DMS153 treated with DMSO at 0.1 percent for 48 hours (cell line): ENCODE results near the gene UNCX.

Source experiments
- DNase-seq: peaks from one replicate; lab custom pipeline; 2025; ENCODE audit not compliant: unreplicated experiment; lab: John Stamatoyannopoulos, UW

UNCX gene

DNA sequence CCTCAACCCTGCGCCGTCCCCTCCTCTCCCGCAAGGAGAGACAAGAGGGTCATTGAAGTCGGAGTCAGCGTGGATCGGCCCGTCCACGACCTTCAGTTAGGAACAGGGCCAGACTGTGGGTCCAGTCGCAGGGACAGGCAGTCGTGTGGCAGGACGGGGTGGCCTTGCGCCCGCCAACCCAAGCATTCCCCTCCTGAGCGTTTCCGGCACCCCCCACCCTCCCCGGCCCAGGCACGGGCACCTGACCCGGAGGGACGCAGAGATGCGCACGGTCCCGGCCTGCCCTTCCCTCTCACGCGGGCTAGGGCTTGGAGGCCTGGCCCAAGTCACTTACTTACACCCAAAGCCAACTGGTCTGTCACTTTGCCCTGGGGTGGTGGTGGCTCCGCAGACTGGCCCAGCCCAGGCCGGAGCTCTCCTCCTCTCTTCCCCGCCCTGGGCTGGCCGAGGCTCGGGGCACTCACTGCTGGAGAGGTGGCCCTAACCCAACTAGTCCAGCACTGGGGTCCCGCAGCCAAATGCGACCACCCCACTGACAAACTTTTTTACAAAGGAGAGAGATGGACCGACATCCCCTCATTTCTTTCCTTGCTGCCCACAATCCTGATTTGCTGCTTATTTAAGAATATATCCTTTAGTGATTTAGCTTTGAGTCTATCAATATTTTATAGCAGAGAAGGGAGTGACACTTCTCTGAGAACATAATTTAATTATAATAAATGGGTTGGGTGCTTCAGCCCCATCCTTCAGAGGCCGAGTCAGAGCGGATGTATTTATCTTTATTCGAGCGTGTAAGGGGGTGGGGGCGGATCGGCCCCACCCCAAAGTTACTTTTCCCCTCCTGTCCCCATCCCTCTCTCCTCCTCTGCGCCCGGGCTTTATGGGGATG lies 1.2 kb upstream of the UNCX start:
- DNase-seq = no peak

DNA sequence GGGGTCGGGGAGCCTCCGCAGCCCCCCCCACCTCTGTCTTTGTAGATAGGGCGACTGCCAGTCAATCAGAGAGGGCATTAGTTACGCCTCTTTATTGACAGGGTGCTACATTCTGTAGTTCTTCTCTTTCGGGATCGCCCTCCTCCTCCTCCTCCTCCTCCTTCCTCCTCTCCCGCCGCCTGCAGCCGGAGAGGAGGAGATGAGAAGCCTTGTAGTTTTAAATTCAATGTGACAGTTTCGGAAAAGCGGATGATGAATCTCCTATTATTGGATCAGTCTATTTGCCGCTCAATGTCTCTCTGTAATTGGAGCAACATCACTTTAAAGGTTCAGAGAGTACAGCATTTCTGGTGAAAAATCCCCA lies 587 bp upstream of the UNCX start:
- no peak for DNase-seq

- no peak for DNase-seq
Observed at GRCh38 chr7:1233333-1234048, 819 bp downstream of the UNCX start.

DNA sequence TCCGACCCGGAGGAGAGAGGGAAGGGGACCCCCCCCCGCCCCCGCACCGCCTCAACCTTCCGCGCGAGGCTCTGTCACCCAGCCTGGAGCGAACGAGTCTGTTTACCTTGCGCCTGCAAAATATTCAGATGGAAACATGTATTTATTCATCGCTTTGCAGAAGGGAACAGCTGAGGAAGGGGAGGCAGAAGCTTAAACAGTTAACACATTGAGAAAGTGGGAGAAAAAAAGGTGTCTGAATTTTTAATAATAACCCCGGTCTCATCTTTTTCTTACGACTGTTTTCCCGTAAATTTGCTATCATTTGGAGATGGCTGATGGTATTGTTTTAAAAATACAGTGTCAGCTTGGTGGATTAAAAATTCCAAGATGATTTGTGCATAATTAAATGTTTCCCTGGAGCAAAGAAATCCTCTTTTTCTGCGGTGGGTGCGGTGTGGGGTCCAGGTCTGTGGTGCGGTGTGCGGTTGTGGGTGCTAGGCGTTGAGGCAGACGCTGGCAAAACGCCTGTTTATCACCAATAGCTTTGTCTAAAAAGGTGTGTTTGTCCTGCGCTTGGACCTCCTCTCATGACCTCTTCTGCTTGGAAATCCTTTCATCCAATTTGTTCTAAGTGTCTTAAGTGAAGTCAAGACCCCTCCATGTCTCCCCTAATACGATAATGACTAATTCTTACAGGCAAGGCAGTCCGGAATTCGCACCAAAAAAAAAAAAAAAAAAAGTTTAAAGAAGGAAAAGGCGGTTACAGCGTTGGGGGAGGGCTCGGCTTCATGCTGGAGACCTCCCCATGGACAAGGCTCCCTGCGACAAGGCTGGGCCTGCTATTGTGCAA lies 1.6 kb downstream of the UNCX start:
- no peak for DNase-seq

DNA sequence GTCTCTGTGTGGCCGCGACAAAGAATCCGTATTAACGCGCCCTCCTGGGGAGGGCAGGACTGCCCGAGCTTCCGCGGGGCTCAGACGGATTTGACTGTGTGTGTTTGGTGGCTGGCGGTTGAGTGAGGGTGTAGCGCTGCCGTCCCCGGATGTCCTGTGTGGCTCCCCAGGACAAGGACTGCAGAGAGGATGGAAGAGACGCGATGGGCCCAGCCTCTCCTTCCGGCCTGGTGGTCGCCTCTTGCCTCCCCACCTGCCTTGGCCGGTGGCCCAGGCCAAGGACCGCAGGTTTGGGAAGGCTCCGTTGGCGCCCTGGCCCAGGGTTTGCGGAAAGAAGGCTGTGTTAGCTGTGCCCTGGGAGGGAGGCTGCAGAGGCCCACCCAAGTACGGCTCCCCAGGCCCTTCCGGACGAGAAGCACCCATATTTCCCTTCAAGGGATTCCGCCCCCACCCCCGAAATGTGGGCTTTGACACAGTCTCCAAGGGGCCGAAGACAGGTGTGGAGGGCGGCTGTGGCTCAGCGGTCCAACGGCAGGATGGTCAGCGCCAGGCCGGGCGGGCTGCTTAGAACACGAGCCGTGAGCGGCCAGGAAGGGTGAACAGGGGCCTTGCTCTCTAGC lies 2.3 kb downstream of the UNCX start:
- DNase-seq = no peak

DNA sequence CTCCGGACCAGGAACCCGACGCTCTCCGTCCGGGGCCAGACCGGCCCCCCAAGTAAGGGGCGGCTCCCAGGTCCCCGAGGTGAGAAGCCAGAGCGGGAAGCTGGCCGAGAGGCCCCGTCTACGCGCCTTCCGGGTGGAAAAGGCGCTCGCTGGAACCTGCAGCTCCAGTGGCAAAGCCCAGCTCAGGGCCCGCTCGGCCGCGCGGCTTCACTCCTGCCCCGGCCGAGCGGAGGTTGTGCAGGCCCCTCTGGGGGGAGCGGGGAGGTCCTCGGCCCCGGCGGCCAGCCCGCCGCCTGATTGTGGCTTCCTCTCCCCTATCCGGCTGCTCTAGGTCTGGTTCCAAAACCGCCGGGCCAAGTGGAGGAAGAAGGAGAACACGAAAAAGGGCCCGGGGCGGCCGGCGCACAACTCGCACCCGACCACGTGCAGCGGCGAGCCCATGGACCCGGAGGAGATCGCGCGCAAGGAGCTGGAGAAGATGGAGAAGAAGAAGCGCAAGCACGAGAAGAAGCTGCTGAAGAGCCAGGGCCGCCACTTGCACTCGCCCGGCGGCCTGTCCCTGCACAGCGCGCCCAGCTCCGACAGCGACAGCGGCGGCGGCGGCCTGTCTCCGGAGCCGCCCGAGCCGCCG lies 2.9 kb downstream of the UNCX start:
- no peak for DNase-seq

DNA sequence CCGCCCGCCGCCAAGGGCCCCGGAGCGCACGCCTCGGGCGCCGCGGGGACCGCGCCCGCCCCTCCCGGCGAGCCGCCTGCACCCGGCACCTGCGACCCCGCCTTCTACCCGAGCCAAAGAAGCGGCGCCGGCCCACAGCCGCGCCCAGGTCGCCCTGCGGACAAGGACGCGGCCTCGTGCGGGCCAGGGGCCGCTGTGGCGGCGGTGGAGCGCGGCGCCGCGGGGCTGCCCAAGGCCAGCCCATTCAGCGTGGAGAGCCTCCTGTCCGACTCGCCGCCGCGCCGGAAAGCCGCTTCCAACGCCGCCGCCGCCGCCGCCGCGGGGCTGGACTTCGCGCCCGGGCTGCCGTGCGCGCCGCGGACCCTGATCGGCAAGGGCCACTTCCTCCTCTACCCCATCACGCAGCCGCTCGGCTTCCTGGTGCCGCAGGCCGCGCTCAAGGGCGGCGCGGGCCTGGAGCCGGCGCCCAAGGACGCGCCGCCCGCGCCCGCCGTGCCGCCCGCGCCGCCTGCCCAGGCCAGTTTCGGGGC lies 3.5 kb downstream of the UNCX start:
- no peak for DNase-seq

DNA sequence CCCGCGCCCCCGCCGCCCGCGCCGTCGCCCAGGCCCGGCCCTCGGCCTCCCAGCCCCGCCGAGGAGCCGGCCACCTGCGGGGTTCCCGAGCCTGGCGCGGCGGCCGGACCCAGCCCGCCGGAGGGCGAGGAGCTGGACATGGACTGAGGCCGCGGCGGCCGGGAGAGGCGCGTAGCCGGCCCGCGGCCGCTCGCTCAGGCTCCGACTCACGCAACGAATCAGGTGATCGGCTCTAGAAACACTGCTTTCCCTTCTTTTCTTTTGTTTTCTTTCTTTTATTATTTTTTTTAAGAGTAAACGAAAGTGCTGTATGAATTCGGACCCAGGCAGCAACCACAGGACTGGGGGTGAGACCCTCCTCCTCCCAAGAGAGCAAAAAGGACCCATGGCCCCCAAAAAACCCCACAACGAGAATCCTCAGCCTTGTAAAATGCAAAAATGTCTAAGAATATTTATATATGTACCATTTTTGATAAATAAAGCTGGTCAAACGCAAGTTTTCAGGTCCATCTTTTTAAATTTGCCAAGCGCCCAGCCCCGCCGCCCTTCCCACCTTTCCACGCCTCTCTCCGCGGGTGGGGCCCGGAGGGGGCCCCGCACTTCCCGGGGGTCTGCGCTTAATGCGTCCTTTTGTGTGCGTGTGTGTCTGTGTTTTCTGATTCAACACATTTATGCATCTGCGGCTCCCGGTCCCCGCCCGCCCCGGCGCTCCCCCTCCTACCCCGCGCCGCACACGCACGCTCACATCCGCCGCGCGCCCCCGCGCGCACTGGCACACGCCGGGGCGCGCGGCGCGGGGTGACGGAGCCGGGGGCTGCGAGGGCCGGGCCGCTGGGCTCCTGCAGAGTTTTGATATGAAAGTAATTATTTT lies 4.4 kb downstream of the UNCX start:
- no peak for DNase-seq

DNA sequence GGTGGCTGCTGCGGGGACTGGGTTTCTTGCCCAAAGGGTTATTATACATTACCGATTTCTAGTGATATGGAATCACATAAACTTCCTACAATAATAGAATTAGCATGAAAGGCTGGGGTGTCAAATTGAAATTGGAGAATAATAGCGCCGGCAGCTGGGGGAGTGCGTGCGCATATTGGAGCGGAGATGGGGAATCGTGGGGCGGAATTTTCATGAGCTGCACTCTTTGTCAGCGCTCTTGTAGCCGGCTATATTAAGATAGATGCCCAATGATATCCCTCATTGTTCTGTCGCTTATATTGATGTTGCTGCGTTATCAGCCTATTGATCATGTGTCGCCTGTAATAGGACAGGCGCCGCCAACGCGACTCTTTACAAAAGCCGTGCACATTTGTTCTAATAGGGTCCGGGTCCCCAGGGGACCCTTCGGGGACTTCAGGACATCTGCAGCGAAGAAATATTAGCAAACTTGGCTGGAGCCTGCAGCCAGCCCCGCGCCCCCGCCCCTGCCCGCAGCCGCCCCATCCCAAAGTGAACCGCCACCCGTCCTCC lies 5.1 kb downstream of the UNCX start:
- no peak for DNase-seq

GRCh38 chr7:1238450-1238882 lies 5.8 kb downstream of the UNCX start:
- DNase-seq = no peak

GRCh38 chr7:1238931-1239802 lies 6.5 kb downstream of the UNCX start:
- DNase-seq = no peak

DNA sequence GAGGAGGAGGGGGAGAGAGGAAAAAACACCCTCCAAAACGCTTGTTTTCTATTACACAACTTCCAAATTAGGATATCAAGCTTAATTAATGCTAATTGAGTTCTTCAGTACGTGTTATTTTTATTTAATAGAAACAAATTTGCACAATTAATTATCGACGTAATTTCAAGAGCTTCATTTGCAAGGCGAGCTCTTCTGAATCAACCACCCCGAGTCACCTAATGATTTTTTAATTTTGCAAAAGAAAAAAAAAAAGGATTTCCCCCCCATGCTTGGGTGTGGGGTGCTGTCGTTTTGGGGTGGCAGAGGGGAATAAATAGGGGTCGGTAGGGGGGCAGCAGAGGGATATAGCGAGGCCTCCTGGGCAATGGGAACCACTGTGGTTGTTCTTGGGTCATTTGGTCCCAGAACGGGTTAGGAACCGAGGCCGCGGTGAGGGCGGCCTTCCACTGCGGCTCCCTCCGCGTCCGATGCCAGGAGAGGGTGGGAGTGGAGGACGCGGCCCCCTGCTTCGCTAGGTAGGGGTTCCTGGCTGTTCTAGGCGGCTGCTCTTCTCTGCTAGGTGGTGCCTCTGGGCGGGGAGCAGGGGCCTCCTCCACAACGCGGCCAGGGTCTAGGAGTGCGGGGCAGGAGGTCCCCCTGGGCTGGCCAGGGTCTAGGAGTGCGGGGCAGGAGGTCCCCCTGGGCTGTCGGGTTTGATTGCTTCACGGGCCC lies 7.3 kb downstream of the UNCX start:
- no peak for DNase-seq

DNA sequence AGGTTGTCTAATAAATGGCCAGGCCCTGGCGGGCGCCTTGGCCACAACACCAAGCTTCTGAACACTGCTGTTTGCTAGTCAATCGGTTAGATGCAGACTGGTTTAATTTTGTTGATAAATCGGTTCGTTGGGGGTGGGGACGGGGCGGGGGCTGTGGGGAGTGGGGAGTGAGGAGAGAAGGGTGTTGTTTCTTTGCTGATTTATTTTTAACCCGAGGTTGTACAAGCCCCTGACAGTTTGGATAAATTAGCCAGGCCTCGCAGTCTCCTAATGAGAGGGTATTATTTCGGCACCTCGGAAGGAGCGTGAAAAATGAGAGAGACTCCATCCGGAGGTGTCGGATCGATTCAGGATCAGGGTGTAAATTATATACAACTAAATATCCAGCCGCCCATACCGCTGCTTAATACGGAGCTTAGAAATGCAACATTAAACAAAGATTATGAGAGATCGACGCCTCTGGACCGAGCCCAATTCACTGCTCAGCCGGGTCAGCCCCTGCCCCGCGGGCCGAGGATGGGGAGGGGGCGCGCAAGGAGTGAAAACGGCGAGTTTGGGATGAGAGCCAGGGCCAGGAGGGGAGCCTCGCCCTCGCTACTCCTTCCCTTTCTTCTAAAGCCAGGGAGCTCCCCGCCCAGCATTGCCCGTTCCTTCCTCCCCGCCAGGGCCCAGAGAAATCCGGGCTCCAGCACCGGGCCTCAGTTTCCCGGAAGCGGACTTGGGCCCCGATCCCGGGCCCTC lies 8.0 kb downstream of the UNCX start:
- DNase-seq = no peak

DNA sequence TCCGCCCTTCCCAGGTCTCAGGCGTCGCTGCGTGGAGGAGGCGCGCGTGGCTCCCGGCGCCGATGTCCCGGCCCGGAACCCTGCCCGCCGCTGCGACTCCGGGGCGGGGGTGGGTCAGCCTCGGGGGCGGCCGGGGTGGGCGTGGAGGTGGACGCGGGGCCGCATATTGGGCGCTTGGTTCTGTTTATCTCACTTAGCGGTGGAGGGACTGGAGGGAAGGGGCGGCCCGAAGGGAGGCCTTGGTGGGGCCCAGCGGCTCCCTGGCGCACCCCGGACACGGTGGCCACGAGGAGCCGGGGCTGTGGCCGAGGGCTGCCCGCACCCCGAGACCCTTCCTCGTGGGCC lies 8.6 kb downstream of the UNCX start:
- no peak for DNase-seq

- no peak for DNase-seq
Observed at GRCh38 chr7:1241603-1242255, 9.1 kb downstream of the UNCX start.

GRCh38 chr7:1242256-1242605 lies 9.6 kb downstream of the UNCX start:
- DNase-seq = no peak
